Spinal cord (tissue), 10 donors: ENCODE results near the gene RGS7. TPM values are rescaled to one million over a fixed set of nuclear protein-coding genes. Genes with fewer than 3 reads are reported as not detected.
A peak's percentile ranks its signal among the peaks of the same experiment; 100 is the strongest.

Experiments used
- DNase-seq, 6 donors: peaks; one replicate each; pipeline versions ENCODE4 v3.0.0 to v3.0.0-alpha.2; 2013 to 2015; ENCODE audit warnings: low spot score in 6 of 6, low read depth in 4 of 6
- H3K27ac ChIP-seq: one replicate; pipeline ENCODE4 v1.5.1; 2013; ENCODE audit warnings: low read depth, low read length, control low read depth
- H3K27me3 ChIP-seq: one replicate; pipeline ENCODE4 v1.6.1; 2013; ENCODE audit warnings: low read length; ENCODE audit not compliant: control insufficient read depth, insufficient read depth
- H3K36me3 ChIP-seq: one replicate; pipeline ENCODE4 v1.6.1; 2013; ENCODE audit warnings: low read length; ENCODE audit not compliant: control insufficient read depth, insufficient read depth
- H3K4me1 ChIP-seq: one replicate; pipeline ENCODE4 v1.6.1; 2013; ENCODE audit warnings: low read length; ENCODE audit not compliant: control insufficient read depth, insufficient read depth
- H3K4me3 ChIP-seq: one replicate; pipeline ENCODE4 v1.5.1; 2013; ENCODE audit warnings: low read depth, low read length, control low read depth
- H3K9me3 ChIP-seq: one replicate; pipeline ENCODE4 v1.6.1; 2013; ENCODE audit warnings: low read length; ENCODE audit not compliant: control insufficient read depth, insufficient read depth
- WGBS: methylation state at CpG from one replicate; pipeline ENCODE4 v1.1.5; 2013; ENCODE audit warnings: missing lambda C conversion rate; ENCODE audit not compliant: insufficient coverage; 5-methylcytosine and 5-hydroxymethylcytosine counted together
- polyA plus RNA-seq, 2 donors: library from polyadenylated mRNA; unstranded; fragments of 120-200 nt; gene quantifications; one replicate each; pipeline ENCODE4 v1.2.1, GENCODE V29; 2013; ENCODE audit not compliant: insufficient read length in 2 of 2
- total RNA-seq, 2 donors: library from RNA; depleted of rRNA in 1 of 2; stranded (reverse); fragments of 120-200 nt in 1 of 2; fragments of >200 nt in 1 of 2; gene quantifications; one replicate each; pipeline versions ENCODE4 v1.2.3 to v1.2.4, GENCODE V29; 2013 to 2014
- donor health status: healthy.

The RGS7 gene
- total and polyA plus RNA-seq, 4 donors: 9.5 to 44.1 (median 31.3) TPM

DNA sequence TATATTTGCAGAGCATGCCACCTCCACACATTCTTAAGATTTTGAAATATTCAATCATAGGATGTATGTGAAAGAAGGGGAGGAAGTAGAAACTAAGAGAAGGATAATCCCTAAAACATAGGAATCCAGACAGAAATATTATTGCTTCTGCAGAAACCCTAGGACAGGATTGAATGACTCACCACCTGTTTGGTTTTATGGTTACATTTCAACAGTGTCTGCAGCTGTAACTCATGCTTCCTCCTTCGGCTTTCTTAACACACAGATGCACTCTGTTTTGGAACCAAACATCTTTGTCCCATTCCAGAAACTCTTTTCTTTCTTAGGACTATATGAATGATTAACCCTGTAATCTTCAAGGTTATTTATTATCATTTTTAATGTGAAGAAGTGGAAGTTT, 20.7 kb downstream of the RGS7 start:
- Histone ChIP-seq H3K9me3 (no peaks in the 10 kb centered on the region), H3K36me3 (no peaks in the 10 kb centered on the region), H3K4me3 (no peak overlapping the region), H3K4me1 (no peaks in the 10 kb centered on the region), H3K27me3 (no peaks in the 10 kb centered on the region), H3K27ac (no peak overlapping the region)
- DNase-seq: no peak
- whole genome bisulfite sequencing: no CpG with 5 or more reads among the region's 1 CpG

GRCh38 chr1:241332987-241333386, 24.0 kb downstream of the RGS7 start:
- whole genome bisulfite sequencing: no CpG with 5 or more reads among the region's 2 CpGs
- Histone ChIP-seq H3K4me3 (no peak overlapping the region), H3K4me1 (no peaks in the 10 kb centered on the region), H3K9me3 (no peaks in the 10 kb centered on the region), H3K27ac (no peak overlapping the region), H3K27me3 (no peaks in the 10 kb centered on the region), H3K36me3 (no peaks in the 10 kb centered on the region)
- peak in 1 of 6 donors; percentile 51 for DNase-seq

DNA sequence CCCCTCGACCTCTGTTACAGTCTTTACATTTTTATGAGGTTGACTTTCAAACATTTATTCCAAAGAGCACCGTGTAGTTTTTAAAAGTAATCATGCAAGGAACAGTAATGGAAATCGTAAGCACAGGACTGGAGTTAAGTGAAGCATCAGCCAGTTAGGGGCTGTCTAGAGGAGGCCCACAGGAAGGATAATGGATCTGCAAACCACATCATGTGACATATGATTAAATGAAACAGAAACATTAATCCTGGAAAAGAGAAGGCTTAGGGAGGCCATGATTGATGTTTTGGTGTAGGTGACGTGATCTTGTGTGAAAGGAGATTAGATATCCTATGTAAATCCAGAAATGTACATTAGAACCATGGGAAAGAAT, 25.0 kb downstream of the RGS7 start:
- Histone ChIP-seq H3K4me3 (no peak overlapping the region), H3K9me3 (no peaks in the 10 kb centered on the region), H3K4me1 (no peaks in the 10 kb centered on the region), H3K27me3 (no peaks in the 10 kb centered on the region), H3K36me3 (no peaks in the 10 kb centered on the region), H3K27ac (no peak overlapping the region)
- DNase-seq: peak in 1 of 6 donors; percentile 48
- WGBS: no CpG with 5 or more reads among the region's 4 CpGs

DNA sequence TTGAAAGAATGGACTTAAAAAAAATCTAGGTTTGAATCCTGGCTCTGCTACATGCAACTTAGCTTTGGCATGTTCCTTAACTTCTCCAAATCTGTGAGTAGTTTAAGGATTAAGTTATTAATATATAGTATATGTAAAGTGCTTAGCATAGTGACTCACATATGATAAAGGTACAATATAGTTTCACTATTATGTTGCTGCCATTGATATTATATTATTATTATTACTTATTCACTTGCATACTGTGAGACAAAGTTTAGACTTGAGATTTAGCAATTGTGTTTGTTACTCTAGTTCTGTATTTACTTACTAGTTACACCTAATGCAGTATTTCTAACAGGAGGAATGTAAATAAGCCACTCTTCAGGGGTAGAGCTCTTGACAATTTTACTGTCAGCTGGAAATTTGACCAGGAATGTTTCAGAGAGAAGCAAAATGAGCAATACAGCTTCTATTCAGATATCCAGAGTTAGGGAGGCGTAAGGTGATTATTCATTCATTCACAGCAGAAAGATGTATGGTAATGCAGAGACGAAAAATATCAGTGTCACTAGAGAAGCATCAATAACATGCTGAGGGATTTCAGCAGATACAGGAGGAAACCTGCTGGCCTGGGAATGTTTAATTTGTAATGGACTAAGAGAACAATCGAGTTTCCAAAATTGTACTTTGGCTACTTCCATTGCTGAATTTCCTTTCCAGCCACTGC, 25.5 kb downstream of the RGS7 start:
- no peak overlapping the region for H3K4me3 ChIP-seq
- 100% methylated on average over 1 of the region's 3 CpGs for WGBS
- DNase-seq: no peak
- no peak overlapping the region for H3K27ac ChIP-seq
- H3K27me3 ChIP-seq: no peaks in the 10 kb centered on the region
- H3K9me3 ChIP-seq: no peaks in the 10 kb centered on the region
- H3K36me3 ChIP-seq: no peaks in the 10 kb centered on the region
- no peaks in the 10 kb centered on the region for H3K4me1 ChIP-seq

- DNase-seq: no peak
- Histone ChIP-seq H3K4me1 (no peaks in the 10 kb centered on the region), H3K4me3 (no peak overlapping the region), H3K9me3 (no peaks in the 10 kb centered on the region), H3K27me3 (no peaks in the 10 kb centered on the region), H3K27ac (no peak overlapping the region), H3K36me3 (no peaks in the 10 kb centered on the region)
- WGBS: no CpG with 5 or more reads among the region's 1 CpG
These were observed 26.2 kb downstream of the RGS7 start for GRCh38 chr1:241330619-241331327.

DNA sequence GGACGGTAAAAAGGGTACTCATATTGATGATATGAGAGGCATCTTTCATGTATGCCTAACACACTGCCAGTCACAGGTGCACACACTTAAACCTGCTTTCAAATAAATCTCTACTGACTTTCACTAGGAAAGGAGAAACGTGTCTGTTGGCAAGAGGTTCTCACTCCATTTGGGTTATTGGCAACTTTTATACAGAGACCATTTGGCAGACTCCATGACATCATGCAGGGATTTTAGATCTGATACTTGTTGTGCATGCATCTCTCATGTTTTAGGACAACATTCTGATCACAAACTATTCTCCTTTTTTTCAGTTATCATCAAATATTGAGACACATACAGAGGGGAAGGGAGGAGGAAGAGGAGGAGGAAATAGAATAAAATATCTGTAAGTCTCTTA, 31.5 kb downstream of the RGS7 start:
- Histone ChIP-seq H3K4me3 (no peak overlapping the region), H3K36me3 (no peaks in the 10 kb centered on the region), H3K9me3 (no peaks in the 10 kb centered on the region), H3K4me1 (no peaks in the 10 kb centered on the region), H3K27ac (no peak overlapping the region), H3K27me3 (no peaks in the 10 kb centered on the region)
- no CpG with 5 or more reads among the region's 2 CpGs for WGBS
- peak in 2 of 6 donors; percentile 22 to 62 for DNase-seq

DNA sequence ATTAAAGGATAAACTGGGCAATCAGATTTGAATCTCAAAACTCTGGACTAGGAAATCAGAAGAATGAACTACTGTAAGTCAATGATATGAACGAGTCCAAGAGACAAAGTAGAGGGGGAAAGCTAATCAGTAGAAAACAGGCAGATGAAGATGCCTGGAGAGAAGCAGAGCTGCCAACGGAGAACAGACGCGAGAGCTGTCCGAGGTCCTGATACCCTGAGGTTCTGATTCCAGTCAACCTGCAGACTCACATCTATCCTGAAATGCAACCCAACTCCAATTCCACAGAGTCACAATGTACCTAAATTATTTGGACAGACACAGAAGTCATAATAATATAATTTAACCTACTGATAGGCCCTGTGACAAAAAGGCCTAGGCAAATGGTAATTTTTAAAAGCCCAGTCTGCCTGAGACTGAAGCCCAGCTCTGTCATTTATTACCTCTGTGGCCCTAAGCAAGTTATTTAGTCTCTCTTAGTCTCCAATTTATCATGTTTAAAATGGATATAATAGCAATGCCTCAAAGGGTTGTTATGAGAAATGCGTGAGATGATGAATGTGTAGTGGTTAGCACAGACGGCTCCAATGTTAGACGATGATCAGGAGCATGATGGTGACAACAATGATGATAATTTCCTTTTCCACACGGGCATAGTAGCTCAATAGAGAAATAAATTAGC, 33.4 kb downstream of the RGS7 start:
- H3K4me3 ChIP-seq: no peak overlapping the region
- H3K4me1 ChIP-seq: no peaks in the 10 kb centered on the region
- no peaks in the 10 kb centered on the region for H3K27me3 ChIP-seq
- DNase-seq: peak in 1 of 6 donors; percentile 38
- H3K27ac ChIP-seq: no peak overlapping the region
- H3K36me3 ChIP-seq: no peaks in the 10 kb centered on the region
- no peaks in the 10 kb centered on the region for H3K9me3 ChIP-seq
- WGBS: 30% methylated on average over 5 of the region's 9 CpGs

DNA sequence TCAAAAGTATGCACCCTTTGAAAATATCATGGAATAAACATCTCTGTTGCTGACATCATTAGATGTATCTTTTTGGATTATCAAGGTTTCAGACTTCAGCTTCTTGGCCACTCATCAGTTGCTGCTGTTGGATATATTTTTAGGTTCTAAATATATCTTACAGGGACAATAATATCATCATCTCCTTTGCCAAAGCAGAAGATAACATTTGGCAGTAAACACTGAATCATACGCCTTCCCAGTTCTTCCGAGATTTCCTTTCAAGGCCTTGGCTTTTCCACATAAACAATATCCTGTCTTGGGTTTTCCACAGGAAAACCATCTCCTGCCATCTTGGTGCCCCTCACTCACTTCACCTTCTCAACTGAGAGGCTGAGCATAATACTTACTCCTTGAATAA, 39.3 kb downstream of the RGS7 start:
- 88% methylated on average over 2 of the region's 2 CpGs for WGBS
- no peak for DNase-seq
- H3K4me3 ChIP-seq: no peak overlapping the region
- no peak overlapping the region for H3K27ac ChIP-seq
- no peaks in the 10 kb centered on the region for H3K4me1 ChIP-seq
- no peaks in the 10 kb centered on the region for H3K27me3 ChIP-seq
- no peaks in the 10 kb centered on the region for H3K9me3 ChIP-seq
- H3K36me3 ChIP-seq: no peaks in the 10 kb centered on the region

DNA sequence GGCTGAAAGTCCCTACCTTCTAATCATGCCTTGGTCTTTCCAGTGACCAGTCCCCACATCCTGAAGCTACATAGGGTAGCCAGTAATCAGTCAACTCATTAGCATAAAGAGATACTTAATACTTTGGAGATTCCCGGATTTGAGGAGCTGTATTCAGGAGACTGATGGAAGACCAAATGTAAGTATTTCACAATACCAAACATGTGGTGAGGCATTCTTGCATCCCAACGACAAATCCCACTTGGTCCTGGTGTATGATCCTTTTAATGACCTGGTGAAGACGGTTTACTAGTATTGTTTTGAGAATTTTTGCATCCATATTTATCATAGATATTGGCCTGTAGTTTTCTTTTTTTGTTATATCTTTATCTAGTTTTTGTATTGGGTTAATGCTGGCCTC, 40.6 kb downstream of the RGS7 start:
- Histone ChIP-seq H3K4me3 (no peak overlapping the region), H3K27me3 (no peaks in the 10 kb centered on the region), H3K36me3 (no peaks in the 10 kb centered on the region), H3K9me3 (no peaks in the 10 kb centered on the region), H3K4me1 (no peaks in the 10 kb centered on the region), H3K27ac (no peak overlapping the region)
- no peak for DNase-seq
- no CpG with 5 or more reads among the region's 3 CpGs for WGBS
